ENCODE measurements around the gene TP53TG5.

Gene TP53TG5

DNA sequence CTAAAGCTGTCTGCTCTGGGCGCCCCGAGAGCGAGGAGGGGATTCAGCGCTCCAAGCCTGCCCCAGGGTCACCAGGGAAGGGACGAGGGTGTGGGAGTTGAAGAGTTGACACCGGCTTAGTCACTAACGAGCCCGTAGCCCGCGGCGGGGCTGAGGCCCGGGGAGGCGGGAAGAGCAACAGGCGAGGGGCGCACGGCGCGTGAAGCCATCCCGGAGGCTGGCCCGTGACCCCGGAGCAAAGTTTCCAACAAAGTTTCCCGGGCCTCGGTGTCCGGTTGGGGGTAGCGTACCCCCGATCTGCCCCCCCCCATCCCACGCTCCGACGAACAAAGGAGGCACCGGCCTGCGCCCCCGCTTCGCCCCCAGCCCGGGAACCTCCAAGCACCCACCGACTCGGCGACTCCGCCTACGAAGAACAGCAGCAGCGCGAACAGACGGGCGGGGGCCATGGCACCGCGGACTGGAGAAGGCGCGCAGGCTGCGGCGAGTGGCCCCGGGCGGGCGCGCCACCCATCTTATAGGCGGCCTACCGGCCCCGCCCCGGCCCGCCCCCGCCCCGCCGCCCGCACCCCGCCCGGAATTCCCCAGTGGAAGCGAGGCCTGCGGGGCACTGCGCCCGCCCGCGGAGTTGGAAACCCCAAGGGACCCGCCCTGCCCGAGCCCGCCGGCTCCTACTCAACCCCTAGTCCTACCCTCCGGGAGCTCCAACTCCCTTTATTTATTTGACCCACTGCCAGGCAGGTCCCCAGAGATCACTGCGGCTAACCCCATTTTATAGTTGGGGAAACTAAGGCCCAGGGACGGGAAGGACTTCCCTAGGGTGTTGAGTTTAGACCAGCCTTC lies 30.0 kb downstream of the TP53TG5 start, which contains the start of gene SDC4:
Gene SDC4 (minus strand): TSS at position 489 of the 843 bp plus-strand sequence. CDS start 40 bp downstream, at position 449.
- peak within 1 kb of the TSS; percentile 97 for H3K27ac ChIP-seq
- DNase-seq (ENCODE audit: low read depth, low spot score), result no peak

DNA sequence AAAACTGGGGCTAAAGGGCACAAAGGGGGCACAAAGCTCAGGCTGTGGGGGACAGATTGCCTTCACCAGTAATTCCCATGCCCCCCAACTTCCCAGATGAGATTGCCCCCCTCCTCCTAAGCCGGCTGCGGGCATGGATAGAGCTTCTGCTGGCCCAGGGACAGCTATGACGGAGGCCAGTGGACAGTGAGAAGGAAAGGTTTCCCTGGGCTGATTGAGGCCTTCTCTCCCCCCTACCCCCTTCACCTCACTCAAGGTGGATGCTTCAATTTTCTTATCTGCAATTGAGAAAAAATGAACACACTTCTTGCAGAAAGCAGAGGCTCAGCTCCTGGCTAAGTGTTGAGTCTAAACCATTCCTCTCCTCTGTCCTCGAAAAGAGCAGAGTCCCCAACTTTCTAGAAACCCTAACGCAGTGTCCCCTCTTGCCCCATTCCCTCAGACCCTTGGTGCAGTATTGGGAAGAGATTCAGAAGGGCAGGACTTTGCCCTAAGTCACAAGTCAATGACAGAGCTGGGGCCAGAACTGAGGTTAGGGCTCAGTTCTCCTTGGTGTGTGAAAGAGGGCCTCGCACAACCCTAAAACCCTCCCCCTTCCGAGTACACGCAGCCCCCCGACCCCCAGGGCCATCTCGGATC lies 30.7 kb downstream of the TP53TG5 start:
- peak overlapping the region; percentile 97 for H3K27ac ChIP-seq

DNA sequence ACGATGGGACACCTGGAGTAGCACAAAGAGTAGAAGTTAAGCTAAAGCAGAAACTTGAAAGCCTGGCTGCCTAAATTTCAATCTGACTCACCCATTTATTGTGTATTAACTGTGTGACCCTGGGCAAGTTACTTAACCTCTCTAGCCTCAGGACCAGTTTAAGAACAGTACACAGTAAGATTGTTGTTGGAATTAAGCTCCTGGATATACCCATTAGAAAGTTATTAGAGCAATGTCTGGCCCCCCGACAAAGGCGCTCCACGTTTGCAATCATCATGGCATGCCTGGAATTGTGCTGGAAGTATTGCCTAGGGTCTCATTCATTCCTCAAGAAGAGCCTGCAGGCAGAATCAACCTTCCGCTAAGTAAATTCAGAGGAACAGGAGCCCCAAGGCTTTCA lies 31.3 kb downstream of the TP53TG5 start:
- no peak for DNase-seq (ENCODE audit: low read depth, low spot score)
- H3K27ac ChIP-seq, result peak overlapping the region; percentile 97

More for the DNA sequence above, 30.7 kb downstream of the TP53TG5 start:
- no peak for DNase-seq (ENCODE audit: low read depth, low spot score)

DNA sequence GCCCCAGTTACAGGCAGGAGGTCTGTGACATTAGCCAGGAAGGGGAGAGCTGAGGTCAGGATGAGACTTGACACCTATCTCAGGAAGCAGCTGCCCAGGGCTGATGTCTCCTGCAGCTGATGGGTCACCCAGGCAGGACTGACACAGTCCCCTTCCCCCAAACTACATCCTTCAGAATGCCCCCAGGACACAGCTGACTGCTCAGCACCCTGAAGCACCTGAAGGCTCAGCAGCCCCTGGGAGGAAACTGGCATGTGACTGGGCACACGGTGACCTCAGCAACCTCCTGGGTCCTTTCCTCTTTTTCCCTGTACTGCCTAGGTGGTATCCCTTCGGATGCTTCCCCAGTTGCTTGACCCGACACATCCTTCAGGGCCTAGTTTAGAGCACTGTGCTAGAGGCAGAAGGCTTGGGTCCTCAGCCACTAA lies 31.8 kb downstream of the TP53TG5 start:
- DNase-seq (ENCODE audit: low read depth, low spot score), result no peak
- peak overlapping the region; percentile 97 for H3K27ac ChIP-seq

DNA sequence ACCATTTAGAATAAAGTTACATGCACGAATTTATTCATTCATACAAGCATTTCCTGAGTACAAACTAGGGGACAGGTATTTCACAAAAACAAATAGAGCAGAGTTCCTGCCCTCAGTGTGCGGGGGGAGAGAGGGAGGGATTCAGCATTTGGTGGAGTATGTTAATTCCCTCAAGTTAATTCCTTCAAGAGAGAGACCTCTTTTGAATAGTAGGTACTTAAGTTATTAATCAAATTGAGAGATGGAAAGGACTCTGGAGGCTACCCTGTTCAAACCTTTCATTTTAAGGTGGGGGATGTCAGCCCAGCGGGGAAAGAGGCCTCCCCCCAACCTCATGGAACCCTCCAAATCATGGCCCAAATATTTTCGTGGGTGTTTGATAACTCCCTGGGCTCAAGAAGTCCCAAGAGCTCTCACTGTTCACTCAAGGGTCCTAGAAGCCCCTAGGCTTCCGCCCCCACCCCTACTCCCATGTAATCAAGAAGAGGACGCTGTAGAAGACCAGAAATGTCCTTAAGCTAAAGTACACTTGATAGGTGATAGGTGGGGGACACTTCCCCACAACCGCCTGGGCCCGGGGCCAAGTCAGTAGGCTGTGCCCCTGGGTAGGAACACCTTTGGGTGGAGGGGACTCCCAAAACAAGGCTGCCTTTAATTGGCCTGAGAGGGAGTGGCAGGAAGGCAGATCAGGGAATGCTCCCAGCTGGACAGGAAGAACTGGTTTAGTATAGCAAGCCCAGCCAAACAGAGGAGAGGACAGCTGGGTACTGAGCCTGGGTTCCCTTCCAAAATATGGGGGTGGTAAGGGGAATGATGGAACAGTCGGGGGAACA lies 32.8 kb downstream of the TP53TG5 start:
- DNase-seq (ENCODE audit: low read depth, low spot score), result no peak
- H3K27ac ChIP-seq, result peak overlapping the region; percentile 97

DNA sequence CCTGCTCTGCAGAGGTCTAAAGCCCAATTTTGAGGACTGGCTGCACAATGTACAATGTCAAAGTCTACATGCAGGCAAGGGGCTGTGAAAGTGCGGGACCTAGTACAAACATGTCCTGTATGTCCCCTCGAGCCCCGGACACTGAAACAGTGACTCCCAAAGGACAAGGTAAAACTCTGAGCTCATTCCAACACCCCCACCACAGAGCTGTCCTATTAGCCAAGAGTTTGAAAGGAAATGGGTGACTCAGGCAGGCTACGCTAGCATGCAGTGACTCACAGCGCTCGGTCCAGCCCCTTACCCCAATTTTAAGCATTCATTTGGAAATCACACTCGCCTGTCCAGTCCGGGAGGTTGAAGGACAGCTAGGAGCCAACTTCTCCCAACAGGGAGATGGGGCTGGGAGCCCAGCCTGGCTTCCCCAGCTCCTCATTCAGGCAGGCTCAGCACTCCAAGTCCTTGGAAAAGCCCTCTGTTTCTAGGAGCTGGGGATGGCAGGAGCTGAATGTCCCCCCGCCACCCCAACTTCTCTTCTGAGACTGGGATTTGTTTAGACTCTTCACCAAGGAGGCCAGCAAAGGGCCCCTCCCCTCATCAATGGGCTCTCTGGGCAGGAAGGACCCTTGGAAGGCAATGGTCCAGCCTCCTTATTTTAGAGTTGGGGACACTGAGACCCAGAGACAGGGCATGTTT lies 33.8 kb downstream of the TP53TG5 start:
- no peak for DNase-seq (ENCODE audit: low read depth, low spot score)

DNA sequence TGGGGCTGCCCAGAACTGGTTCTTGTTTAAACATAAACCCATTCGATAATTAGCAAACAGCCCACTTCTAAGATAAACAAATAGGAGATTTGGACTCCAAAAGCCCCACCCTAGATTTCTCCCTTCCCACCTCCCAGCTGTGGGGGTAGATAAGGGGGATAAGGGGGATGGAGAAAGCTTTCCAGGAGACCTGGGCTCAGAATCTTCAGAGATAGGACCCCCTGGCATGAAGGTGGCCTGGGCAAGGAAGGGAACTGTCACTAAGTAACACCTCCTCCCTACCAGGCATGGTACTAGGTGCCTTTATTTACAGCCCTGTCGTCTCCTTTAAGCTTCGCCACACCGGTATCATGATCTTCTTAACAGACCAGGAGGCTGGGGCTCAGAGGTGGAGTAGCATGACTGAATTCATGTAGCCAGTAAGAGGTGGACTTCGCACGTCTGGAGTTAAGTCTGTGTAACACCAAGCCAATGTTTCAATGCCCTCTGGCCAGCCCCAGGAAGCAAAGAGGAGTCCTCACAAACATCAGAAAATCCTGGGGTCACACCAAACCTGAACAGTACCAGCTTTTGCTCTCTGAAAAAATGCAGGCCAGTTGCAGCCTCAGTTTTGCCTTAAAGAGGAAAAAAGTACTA lies 34.5 kb downstream of the TP53TG5 start:
- no peak for DNase-seq (ENCODE audit: low read depth, low spot score)
- peak overlapping the region; percentile 97 for H3K27ac ChIP-seq

More for the DNA sequence above, 33.8 kb downstream of the TP53TG5 start:
- H3K27ac ChIP-seq, result peak overlapping the region; percentile 97

DNA sequence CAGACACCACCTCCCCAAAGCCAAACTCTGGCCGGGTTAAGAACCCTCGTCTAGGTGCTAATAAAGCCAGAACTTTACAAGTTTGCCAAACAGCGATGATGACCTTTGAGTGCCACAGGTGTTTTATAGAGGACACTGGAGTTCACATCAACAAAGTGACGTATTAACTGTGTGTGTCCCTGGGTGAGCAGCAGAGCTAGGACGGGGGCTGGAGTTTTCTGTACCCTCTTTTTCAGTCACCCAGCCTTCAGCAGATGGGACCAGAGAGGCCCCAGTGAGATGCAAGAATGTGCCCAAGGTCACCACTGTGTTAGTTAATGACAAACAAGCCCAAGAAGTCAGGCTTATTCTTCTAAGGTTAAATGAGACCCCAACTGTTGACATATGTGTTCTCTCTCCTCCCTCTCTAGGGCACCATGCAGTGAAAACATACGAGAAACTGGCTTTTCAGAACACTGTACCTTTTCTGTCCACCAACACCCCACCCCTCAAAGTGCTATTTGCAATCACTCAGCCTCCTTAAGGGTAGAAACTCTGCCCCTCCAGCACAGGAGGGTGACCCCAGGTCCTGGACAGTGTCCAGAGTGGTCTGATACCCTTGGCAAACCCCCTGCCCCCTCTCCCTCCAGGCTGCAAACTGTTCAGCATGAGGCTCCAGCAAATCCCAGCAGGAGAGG lies 35.1 kb downstream of the TP53TG5 start:
- DNase-seq (ENCODE audit: low read depth, low spot score), result no peak
- peak overlapping the region; percentile 97 for H3K27ac ChIP-seq

DNA sequence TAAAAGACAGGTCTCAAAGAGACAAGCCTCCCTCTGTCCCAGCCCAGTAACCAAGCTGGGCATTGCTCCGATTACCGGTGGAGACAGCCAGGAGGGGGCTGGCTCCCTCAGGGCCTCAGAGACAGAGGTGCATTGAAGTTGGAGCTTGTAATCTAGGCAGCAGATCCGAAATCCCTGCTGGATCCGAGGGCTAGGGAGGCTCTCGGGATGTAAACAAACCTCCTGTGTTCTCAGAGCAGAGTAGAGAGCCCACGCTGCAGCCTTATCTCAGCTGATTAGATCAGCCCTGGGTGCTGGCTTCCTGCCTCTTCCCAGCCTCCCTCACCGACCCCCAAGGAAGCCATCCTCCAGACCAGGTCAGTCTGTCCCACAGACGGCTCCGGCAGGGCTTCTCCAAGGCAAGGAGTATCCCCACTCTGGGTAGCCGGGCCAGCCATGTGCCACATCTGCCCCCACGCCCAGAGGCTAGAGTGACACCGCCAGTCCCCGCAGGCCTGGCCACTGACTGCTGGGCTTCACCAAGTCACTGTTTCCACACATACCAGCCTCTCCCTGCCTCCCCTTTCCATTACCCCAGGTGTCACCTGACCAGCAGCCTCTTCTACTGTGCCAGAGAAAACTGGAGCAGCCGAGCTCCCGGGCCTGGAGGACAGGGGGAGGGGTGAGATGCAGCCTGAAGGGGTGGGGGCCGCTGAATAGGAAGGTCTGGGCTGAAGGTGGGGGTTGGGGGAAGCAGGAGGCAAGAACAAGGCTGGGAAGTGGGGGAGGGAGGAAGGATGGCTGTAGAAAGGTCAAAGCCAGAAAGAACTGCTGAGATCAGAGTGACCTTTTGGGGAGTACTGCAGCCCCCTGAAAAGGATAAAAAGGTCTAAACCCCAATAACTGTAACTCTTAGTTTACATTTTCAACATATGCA lies 35.9 kb downstream of the TP53TG5 start:
- no peak for DNase-seq (ENCODE audit: low read depth, low spot score)
- peak overlapping the region; percentile 97 for H3K27ac ChIP-seq

DNA sequence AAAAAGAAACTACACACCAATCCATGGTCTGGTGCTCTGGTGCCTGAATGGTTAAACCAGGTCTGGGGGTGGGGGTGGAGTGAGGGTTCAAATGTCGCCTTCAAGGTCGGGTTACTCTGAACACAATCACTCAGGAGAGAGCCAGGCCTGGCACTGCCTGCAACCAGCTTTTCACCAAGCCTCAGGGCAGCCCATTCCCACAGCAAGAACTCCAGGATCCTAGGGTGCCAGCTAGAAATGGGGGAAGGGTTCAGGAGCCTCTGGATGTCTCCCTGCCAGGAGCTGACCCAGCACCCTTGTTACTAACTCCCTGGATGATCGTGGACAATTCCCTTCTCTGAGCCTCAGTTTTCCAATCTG lies 36.6 kb downstream of the TP53TG5 start:
- no peak for DNase-seq (ENCODE audit: low read depth, low spot score)
- H3K27ac ChIP-seq, result peak overlapping the region; percentile 97

DNA sequence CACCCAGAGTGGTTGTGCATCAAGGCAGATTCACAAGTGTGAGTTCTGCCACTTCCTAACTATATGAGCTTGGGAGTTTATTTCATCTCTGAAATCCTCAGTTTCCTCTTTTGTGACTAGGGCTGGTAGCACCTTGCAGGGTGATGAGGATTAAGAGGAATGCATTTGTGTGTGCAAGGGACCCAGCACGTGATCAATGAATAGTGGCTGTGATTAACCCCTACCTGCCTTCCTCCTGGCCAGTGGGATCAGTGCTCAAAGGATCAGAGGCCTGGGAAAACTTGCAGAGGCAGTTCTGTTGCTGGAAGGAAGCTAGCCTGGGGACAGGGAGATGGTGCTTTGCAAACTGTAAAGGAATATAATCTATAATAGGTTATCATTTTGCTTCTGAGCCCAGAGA lies 37.2 kb downstream of the TP53TG5 start:
- DNase-seq (ENCODE audit: low read depth, low spot score), result no peak

DNA sequence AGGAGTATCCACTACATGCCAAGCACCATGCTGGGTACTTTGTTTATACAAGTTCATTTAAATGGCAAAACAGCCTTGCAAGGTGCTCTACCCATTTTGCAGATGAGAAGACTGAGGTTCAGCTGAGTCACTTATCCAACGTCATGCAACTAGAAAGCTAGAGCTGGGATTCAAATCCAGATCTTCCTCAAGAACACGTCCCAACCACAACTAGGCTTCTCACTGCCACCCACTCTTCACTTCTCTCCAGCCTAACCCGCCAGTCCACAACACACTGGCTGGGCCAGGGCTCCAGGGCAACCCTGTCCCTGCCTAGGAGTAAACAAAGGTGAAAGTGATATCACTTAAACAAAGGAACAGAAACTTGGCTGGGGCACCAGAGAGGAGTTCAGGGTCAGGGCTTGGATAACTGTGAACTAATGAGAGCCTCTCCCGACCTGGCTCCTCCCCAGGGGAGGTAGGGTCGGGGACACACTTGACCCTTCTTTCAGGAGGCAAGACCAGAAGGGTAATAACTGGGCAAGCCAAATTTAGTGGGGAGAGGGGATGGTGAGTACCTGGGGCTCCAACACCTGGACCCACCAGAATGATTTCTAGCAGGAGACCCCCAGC lies 37.8 kb downstream of the TP53TG5 start:
- DNase-seq (ENCODE audit: low read depth, low spot score), result no peak
- peak overlapping the region; percentile 97 for H3K27ac ChIP-seq

More for the DNA sequence above, 37.2 kb downstream of the TP53TG5 start:
- peak overlapping the region; percentile 97 for H3K27ac ChIP-seq

DNA sequence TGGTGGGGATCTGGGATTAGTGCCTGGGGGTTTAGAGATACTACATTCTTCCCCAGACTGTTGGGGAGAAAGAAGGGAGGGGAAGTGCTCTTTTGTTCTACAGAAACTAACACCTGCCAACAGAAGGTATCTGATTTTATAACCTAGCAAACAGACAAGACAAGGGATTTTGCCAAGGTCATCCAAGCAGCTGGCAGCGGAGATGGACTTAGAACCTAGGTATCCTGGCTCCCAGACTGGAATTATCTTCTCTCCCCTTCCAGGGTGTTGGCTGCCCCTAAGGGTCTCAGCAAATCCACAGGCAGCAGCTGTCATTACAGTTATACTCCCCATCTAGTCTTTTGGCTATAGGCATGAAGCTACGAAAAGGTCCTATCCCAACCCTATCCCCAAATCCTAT lies 38.3 kb downstream of the TP53TG5 start:
- H3K27ac ChIP-seq, result peak overlapping the region; percentile 97
- no peak for DNase-seq (ENCODE audit: low read depth, low spot score)

DNA sequence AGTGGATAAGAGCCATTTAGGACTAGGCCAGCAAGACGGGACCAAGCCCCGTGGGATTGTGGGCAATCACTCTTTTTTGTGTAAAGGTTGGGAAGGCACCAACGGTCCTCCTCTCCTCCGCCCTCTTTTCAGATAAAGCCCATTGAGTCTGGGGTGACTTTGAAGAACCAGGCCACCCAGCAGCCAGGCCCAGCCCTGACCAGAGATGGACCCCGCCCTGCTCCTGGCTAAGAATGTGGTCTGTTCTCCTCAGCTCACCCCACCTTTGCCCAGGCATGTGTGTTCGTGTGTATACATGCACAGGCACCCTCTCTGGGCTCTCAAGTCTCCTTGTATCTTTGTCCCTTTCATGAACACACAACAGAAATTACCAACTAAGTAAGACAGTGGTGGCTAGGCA lies 39.0 kb downstream of the TP53TG5 start:
- no peak for DNase-seq (ENCODE audit: low read depth, low spot score)
- H3K27ac ChIP-seq, result peak overlapping the region; percentile 97

DNA sequence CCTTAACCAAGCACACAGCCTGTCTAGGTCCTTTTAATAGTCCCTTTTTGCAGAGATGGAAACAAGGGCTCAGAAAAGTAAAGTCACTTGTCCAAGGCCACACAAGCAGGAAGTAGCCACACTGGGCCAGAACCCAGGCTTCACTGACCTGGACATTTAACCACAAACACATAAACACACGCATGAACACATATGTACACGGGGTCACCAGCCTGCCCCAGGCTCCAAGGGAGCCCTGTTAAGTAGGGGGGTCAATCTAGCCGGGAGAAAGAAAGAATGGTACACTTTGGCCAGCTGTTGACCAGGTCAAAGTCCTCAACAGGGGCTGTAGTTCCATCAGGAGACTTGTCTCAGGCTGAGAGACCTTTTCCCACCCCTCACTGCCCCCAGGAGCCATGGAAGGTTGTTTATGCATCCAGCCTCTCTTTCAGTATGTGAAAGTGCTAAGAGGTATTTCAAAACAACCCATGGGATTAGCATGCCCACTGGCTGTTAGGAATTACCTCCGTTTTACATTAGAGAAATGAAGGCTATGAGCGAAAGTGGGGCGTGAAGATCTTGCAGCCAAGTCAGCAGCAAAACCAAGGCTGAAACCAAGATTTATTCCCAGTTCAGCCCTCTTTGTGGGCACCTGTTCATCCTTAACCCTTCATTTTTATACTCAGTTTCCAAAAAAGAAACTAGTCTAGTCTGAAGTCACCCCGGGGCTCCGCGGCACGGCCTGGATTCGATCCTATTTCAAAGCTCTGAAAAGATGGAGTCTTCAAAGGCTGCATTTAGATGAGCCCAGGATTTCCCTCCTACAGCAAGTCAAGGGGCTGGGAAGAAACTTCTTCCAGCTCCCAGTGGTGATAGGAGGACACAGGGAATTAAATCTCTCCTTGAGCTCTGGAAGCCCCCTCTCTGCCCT lies 39.7 kb downstream of the TP53TG5 start:
- H3K27ac ChIP-seq, result peak overlapping the region; percentile 97
- DNase-seq (ENCODE audit: low read depth, low spot score), result no peak

DNA sequence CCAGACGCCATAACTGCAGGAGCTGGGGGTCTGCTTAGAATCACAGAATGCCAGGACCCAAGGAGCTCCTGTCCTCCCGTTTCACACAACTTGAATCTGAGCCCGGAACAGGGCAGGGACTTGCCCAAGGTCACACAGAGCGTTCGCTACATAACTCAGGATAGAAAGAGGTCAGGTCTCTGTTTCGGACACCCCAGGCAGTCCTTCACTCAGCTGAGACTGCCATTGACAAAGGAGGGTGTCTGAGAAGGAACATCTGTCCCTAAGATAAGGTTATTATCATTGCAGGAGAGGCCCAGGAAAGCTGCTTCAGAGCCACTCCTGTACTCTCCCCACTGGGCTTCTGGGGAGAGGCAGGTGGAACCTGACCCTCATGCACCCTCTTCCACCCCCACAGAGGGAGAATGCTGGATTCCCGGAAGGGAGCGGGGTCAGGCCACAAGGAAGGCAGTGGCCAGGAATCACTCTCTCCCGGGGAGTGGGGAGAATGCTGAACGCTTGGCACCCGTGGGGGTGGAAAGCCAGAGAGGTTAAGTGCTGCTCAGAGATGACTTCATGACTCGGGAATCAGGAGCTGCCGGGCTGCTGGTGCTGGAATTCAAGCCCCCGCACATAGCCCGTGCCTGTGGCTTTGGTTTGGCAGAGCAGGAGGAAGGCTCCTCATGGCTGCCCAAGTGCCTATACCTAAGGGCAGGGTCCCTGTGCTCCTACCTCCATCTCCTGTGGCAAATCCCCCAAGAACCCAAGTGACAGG lies 40.6 kb downstream of the TP53TG5 start:
- peak overlapping the region; percentile 97 for H3K27ac ChIP-seq
- DNase-seq (ENCODE audit: low read depth, low spot score), result no peak
